ENCODE results near the gene SOX5. TPM values are rescaled to one million over a fixed set of nuclear protein-coding genes. Genes with fewer than 3 reads are reported as not detected.

The SOX5 gene
- total RNA-seq, 6 experiments from 2014 or later = 14.8 to 34.3 (median 31.1) TPM

DNA sequence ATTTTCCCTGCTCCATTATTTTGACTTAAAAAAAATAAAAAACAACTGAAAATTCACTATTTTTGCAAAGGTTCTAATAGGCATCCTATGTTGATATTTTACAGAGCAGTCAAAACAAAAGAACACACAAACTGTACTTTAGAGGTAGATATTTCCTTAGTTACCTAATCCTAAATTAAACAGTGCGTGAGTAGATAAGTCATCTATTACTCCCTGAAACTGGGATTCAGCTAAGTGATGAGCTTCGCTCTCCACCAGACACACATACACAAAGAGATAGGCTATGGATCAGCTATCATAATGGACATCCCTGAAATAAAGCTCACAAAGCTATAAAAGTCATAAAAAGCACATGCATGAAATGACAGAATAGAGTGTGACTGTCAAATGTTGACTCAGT, 398.7 kb downstream of the SOX5 start:
- Histone ChIP-seq H3K27me3 (no peaks in the 10 kb centered on the region), H3K27ac (no peak overlapping the region), H3K4me1 (no peaks in the 10 kb centered on the region), H3K9me3 (no peaks in the 10 kb centered on the region), H3K36me3 (no peaks in the 10 kb centered on the region), H3K4me3 (no peak overlapping the region)
- DNase-seq = no peak
- intact Hi-C loops (cut with DNase I) = no loop called here
- WGBS (ENCODE audit: insufficient coverage, low coverage, low lambda C conversion rate, missing lambda C conversion rate) = 28% methylated on average over 2 of the region's 2 CpGs
- TF ChIP-seq, protein P1, sequence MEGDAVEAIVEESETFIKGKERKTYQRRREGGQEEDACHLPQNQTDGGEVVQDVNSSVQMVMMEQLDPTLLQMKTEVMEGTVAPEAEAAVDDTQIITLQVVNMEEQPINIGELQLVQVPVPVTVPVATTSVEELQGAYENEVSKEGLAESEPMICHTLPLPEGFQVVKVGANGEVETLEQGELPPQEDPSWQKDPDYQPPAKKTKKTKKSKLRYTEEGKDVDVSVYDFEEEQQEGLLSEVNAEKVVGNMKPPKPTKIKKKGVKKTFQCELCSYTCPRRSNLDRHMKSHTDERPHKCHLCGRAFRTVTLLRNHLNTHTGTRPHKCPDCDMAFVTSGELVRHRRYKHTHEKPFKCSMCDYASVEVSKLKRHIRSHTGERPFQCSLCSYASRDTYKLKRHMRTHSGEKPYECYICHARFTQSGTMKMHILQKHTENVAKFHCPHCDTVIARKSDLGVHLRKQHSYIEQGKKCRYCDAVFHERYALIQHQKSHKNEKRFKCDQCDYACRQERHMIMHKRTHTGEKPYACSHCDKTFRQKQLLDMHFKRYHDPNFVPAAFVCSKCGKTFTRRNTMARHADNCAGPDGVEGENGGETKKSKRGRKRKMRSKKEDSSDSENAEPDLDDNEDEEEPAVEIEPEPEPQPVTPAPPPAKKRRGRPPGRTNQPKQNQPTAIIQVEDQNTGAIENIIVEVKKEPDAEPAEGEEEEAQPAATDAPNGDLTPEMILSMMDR (IDR thresholded peaks at IDR 0.05) = no peak
- no peak for TF ChIP-seq POLR2A (IDR thresholded peaks at IDR 0.05)
- ATAC-seq = peak; percentile 41 to 88 (median 66)

DNA sequence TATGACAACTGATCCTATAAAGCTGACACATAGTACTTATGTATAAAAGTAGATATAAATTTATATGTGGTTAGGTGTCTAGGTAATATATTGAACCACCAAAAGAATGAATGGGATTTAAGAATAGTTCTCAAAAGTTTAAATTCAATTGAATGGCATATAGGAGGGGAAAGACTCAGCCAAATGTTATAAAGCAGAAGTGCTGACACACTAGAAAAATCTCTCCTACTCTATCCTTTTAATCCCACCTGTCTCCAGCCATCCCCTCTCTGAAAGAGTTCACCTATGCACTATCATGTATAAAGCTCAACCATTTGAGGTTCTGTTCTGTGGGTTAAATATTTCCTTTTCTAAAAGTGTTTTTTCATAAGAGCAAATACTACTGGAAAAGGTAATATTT, 400.7 kb downstream of the SOX5 start:
- TF ChIP-seq POLR2A (IDR thresholded peaks at IDR 0.05) = no peak
- TF ChIP-seq, protein P1 (IDR thresholded peaks at IDR 0.05) = no peak
- H3K27me3 ChIP-seq = no peaks in the 10 kb centered on the region
- ATAC-seq (no peak), DNase-seq (no peak)
- no peaks in the 10 kb centered on the region for H3K9me3 ChIP-seq
- H3K4me3 ChIP-seq = no peak overlapping the region
- no peak overlapping the region for H3K27ac ChIP-seq
- intact Hi-C loops (cut with DNase I) = no loop called here
- no peaks in the 10 kb centered on the region for H3K36me3 ChIP-seq
- H3K4me1 ChIP-seq = no peaks in the 10 kb centered on the region

DNA sequence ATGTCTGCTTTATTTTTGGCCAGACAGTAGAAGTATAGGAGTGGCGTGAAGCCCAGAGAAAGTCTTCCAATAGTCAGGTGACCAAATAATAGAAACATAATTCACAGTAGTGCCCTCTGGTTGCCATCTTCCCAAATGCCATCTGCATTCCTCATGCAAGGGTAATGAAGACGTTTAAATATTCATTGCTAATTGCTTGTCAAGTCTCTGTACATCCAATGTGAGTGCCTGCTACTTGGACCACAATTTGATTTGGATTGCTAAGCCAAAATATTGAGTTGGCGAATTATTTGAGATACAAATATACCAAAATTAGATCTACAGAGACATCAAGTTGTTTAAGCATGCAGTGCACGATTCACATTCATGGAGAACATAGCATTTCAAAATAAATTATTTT, 402.7 kb downstream of the SOX5 start:
- 70% methylated on average over 4 of the region's 4 CpGs for WGBS (ENCODE audit: insufficient coverage, low coverage, low lambda C conversion rate, missing lambda C conversion rate)
- H3K27ac ChIP-seq = no peak overlapping the region
- no peaks in the 10 kb centered on the region for H3K27me3 ChIP-seq
- TF ChIP-seq, protein P1 (IDR thresholded peaks at IDR 0.05) = no peak
- no peak for TF ChIP-seq POLR2A (IDR thresholded peaks at IDR 0.05)
- no peaks in the 10 kb centered on the region for H3K9me3 ChIP-seq
- no peaks in the 10 kb centered on the region for H3K4me1 ChIP-seq
- H3K4me3 ChIP-seq = no peak overlapping the region
- H3K36me3 ChIP-seq = peaks cover 0 to 6% (median 0%) of the 10 kb centered on the region in 4 donors
- intact Hi-C loops (cut with DNase I) = no loop called here
- DNase-seq = no peak
- no peak for ATAC-seq

DNA sequence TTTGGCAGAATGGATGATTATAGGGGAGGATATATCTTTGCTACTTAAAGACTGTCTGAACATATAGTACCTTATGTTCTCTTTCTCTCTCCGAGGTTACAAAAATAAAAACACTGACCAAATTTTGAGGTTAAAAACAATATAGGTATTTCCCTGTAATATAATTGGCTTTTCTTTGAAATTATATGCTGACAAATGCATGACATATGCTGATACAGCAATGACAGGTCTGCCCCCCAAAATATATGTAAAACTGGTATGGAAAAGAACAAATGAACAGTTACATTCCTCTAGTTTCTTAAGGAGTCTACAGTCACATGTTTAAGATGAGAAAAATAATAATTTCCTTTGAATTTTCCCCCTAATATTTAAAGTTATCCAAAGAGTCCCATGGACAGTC, 405.7 kb downstream of the SOX5 start:
- WGBS (ENCODE audit: insufficient coverage, low coverage, low lambda C conversion rate, missing lambda C conversion rate) = 56% methylated on average over 1 of the region's 1 CpG
- H3K4me1 ChIP-seq = no peaks in the 10 kb centered on the region
- no peaks in the 10 kb centered on the region for H3K9me3 ChIP-seq
- no peaks in the 10 kb centered on the region for H3K27me3 ChIP-seq
- no peak overlapping the region for H3K27ac ChIP-seq
- no peak for ATAC-seq
- H3K4me3 ChIP-seq = no peak overlapping the region
- intact Hi-C loops (cut with DNase I) = no loop called here
- peaks cover 0 to 6% (median 0%) of the 10 kb centered on the region in 4 donors for H3K36me3 ChIP-seq
- no peak for TF ChIP-seq POLR2A (IDR thresholded peaks at IDR 0.05)
- TF ChIP-seq, protein P1 (IDR thresholded peaks at IDR 0.05) = no peak
- DNase-seq = no peak

DNA sequence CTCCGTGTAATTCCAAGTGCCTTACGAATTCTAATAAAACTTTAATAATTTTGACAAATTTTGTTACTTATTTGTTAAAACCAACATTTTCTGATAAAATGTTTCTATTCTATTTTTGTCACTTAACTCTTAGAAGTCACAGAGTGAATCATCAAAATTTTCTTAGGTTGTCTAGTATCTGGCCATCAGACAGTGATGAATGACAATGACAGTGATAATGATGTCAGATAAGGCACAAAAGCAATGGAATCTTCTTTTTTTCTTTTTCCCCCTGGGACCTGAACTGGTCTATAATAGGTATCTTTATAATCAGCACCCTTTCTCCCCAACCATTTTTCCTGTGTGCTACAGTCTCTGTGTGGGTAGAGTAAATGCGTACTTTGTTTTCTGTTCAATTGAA, 407.3 kb downstream of the SOX5 start:
- TF ChIP-seq POLR2A (IDR thresholded peaks at IDR 0.05) = no peak
- TF ChIP-seq, protein P1 (IDR thresholded peaks at IDR 0.05) = no peak
- ATAC-seq (no peak), DNase-seq (no peak)
- intact Hi-C loops (cut with DNase I) = no loop called here
- Histone ChIP-seq H3K27me3 (no peaks in the 10 kb centered on the region), H3K4me1 (no peaks in the 10 kb centered on the region), H3K36me3 (peaks cover 0 to 11% (median 0%) of the 10 kb centered on the region in 4 donors), H3K4me3 (no peak overlapping the region), H3K9me3 (no peaks in the 10 kb centered on the region), H3K27ac (no peak overlapping the region)
- 93% methylated on average over 3 of the region's 3 CpGs for WGBS (ENCODE audit: insufficient coverage, low coverage, low lambda C conversion rate, missing lambda C conversion rate)

Measured in right lobe of liver (tissue), 6 donors.